Liver (tissue), 9 donors: ENCODE data around the gene CCDC190. TPM values are rescaled to one million over a fixed set of nuclear protein-coding genes. Genes with fewer than 3 reads are reported as not detected.

Experiments used
- DNase-seq: peaks from one replicate; pipeline ENCODE4 v3.0.0-alpha.2; 2017; ENCODE audit warnings: low spot score
- H3K27ac ChIP-seq, 2 donors: one replicate each; pipeline ENCODE4 v1.7.0; 2013; ENCODE audit warnings: inconsistent platforms in 2 of 2, low read length in 2 of 2, control low read depth in 1 of 2, low read depth in 1 of 2, mild to moderate bottlenecking in 1 of 2
- H3K27me3 ChIP-seq, 4 donors: one replicate each; pipeline versions ENCODE4 v1.6.1 to v1.7.0; 2013; ENCODE audit warnings: low read length in 3 of 4, inconsistent platforms in 1 of 4, mild to moderate bottlenecking in 1 of 4, moderate library complexity in 1 of 4; ENCODE audit not compliant: control insufficient read depth in 4 of 4, insufficient read depth in 4 of 4
- H3K36me3 ChIP-seq, 4 donors: one replicate each; pipeline versions ENCODE4 v1.6.1 to v1.7.0; 2013; ENCODE audit warnings: low read length in 3 of 4, mild to moderate bottlenecking in 3 of 4, low read depth in 1 of 4, moderate library complexity in 1 of 4; ENCODE audit not compliant: control insufficient read depth in 4 of 4, insufficient read depth in 3 of 4
- H3K4me1 ChIP-seq, 4 donors: one replicate each; pipeline versions ENCODE4 v1.6.1 to v1.7.0; 2013; ENCODE audit warnings: low read length in 3 of 4, mild to moderate bottlenecking in 3 of 4, moderate library complexity in 1 of 4; ENCODE audit not compliant: control insufficient read depth in 4 of 4, insufficient read depth in 4 of 4
- H3K4me3 ChIP-seq, 3 donors: one replicate each; pipeline versions ENCODE4 v1.6.1 to v1.7.0; 2013; ENCODE audit warnings: low read length in 3 of 3, control low read depth in 1 of 3, low read depth in 1 of 3, mild to moderate bottlenecking in 1 of 3
- H3K9ac ChIP-seq, 2 donors: one replicate each; pipeline ENCODE4 v1.7.0; 2013; ENCODE audit warnings: low read length in 2 of 2, mild to moderate bottlenecking in 2 of 2, moderate library complexity in 2 of 2, control low read depth in 1 of 2, low read depth in 1 of 2
- H3K9me3 ChIP-seq, 4 donors: one replicate each; pipeline versions ENCODE4 v1.6.1 to v1.7.0; 2013; ENCODE audit warnings: low read length in 3 of 4; ENCODE audit not compliant: control insufficient read depth in 4 of 4
- ATF3 ChIP-seq: IDR thresholded peaks from 2 replicates; pipeline ENCODE4 v1.6.1; 2016; ENCODE audit warnings: antibody characterized with exemption
- FOXA1 ChIP-seq: IDR thresholded peaks from 2 replicates; pipeline ENCODE4 v1.6.1; 2016; ENCODE audit warnings: antibody characterized with exemption
- HNF4A ChIP-seq, 2 donors: conservative IDR thresholded peaks; 2 replicates each; pipeline ENCODE4 v1.6.1; 2016; ENCODE audit warnings: antibody characterized with exemption in 2 of 2, mild to moderate bottlenecking in 2 of 2
- NR2F2 ChIP-seq: IDR thresholded peaks from 2 replicates; pipeline ENCODE4 v1.6.1; 2016; ENCODE audit warnings: antibody characterized with exemption
- REST ChIP-seq: IDR thresholded peaks from 2 replicates; pipeline ENCODE4 v1.6.1; 2016; ENCODE audit warnings: antibody characterized with exemption, mild to moderate bottlenecking
- RXRA ChIP-seq, 2 donors: IDR thresholded peaks; 2 replicates each; pipeline ENCODE4 v1.6.1; 2017 to 2018; ENCODE audit warnings: antibody characterized with exemption in 2 of 2, mild to moderate bottlenecking in 1 of 2
- YY1 ChIP-seq: IDR thresholded peaks from 2 replicates; pipeline ENCODE4 v1.6.1; 2016; ENCODE audit warnings: antibody characterized with exemption, mild to moderate bottlenecking
- ZBTB33 ChIP-seq: IDR thresholded peaks from 2 replicates; pipeline ENCODE4 v1.6.1; 2016; ENCODE audit warnings: antibody characterized with exemption
- WGBS: extraction: QIAGEN DNeasy Blood & Tissue Kit; methylation state at CpG from one replicate; pipeline ENCODE4 v1.1.7; 2013; 5-methylcytosine and 5-hydroxymethylcytosine counted together
- polyA plus RNA-seq, 2 donors: library from polyadenylated mRNA; stranded (reverse) in 1 of 2; unstranded in 1 of 2; fragments of 200-250 nt in 1 of 2; fragments of >200 nt in 1 of 2; fragmentation: Nextera tagmentation in 1 of 2; extraction: Ambion mirVana in 1 of 2; gene quantifications; one replicate each; pipeline versions ENCODE4 v1.2.1 to v1.2.3, GENCODE V29; 2013 to 2015
- total RNA-seq, 2 donors: library from RNA; depleted of rRNA; stranded (reverse); fragments of >200 nt; gene quantifications; one replicate each; pipeline ENCODE4 v1.2.3, GENCODE V29; 2014
- donor health status: healthy.
- donor health status: healthy.
- donor health status: healthy.
- donor health status: healthy.
- donor health status: healthy.

CCDC190 gene
- total and polyA plus RNA-seq, 4 donors: not detected

- no peak overlapping the region for H3K9ac ChIP-seq
- H3K4me1 ChIP-seq: no peaks in the 10 kb centered on the region
- peaks cover 0 to 18% (median 9%) of the 10 kb centered on the region in 4 donors for H3K9me3 ChIP-seq
- TF ChIP-seq ZBTB33: no peak
- H3K27ac ChIP-seq: no peak overlapping the region
- DNase-seq: no peak
- H3K36me3 ChIP-seq: no peaks in the 10 kb centered on the region
- no peaks in the 10 kb centered on the region for H3K27me3 ChIP-seq
- H3K4me3 ChIP-seq: no peak overlapping the region
- 84% methylated on average over 4 of the region's 4 CpGs for WGBS
Observed at GRCh38 chr1:162838863-162839262, 22.1 kb downstream of the CCDC190 start.

GRCh38 chr1:162835157-162835899 is 25.6 kb downstream of the CCDC190 start:
- no peaks in the 10 kb centered on the region for H3K27me3 ChIP-seq
- H3K4me1 ChIP-seq: no peaks in the 10 kb centered on the region
- TF ChIP-seq YY1 (no peak), FOXA1 (no peak), NR2F2 (no peak), ATF3 (no peak), RXRA (IDR thresholded peaks at IDR 0.05) (no peak), REST (no peak)
- no peak for DNase-seq
- H3K9me3 ChIP-seq: peaks cover 0 to 18% (median 9%) of the 10 kb centered on the region in 4 donors
- H3K27ac ChIP-seq: no peak overlapping the region
- no peak overlapping the region for H3K4me3 ChIP-seq
- H3K9ac ChIP-seq: no peak overlapping the region
- WGBS: 62% methylated on average over 3 of the region's 3 CpGs
- no peaks in the 10 kb centered on the region for H3K36me3 ChIP-seq

- DNase-seq: no peak
- Histone ChIP-seq H3K9ac (no peak overlapping the region), H3K27me3 (no peaks in the 10 kb centered on the region), H3K36me3 (no peaks in the 10 kb centered on the region), H3K4me1 (no peaks in the 10 kb centered on the region), H3K4me3 (no peak overlapping the region), H3K27ac (no peak overlapping the region), H3K9me3 (no peaks in the 10 kb centered on the region)
- 95% methylated on average over 3 of the region's 3 CpGs for WGBS
- no peak for TF ChIP-seq HNF4A (conservative IDR thresholded peaks at IDR 0.05)
Observed at GRCh38 chr1:162832470-162832869, 28.5 kb downstream of the CCDC190 start.
